Adrenal gland (tissue), 5 donors: ENCODE measurements around the gene FBXL7.

Experiments used
- POLR2A ChIP-seq, 2 donors: fragments of 450-650 bp; IDR thresholded peaks; one replicate each; pipeline ENCODE4 v1.6.1; 2017; ENCODE audit warnings: antibody characterized with exemption in 2 of 2, mild to moderate bottlenecking in 2 of 2, moderate library complexity in 1 of 2
- TF ChIP-seq, protein P1 (sequence below), 6 experiments: fragments of 450-650 bp in 4 of 6; fragments of 200-600 bp in 2 of 6; sonication (generic) in 1 of 6; IDR thresholded peaks; 1 replicate in 5 of 6; 2 replicates in 1 of 6; pipeline versions ENCODE4 v1.5.1 to v1.8.0; 2016 to 2021; ENCODE audit warnings: antibody characterized with exemption in 6 of 6, mild to moderate bottlenecking in 2 of 6, moderate library complexity in 1 of 6
- donor health status: DM: no; HTN: no; CAD: no.

DNA sequence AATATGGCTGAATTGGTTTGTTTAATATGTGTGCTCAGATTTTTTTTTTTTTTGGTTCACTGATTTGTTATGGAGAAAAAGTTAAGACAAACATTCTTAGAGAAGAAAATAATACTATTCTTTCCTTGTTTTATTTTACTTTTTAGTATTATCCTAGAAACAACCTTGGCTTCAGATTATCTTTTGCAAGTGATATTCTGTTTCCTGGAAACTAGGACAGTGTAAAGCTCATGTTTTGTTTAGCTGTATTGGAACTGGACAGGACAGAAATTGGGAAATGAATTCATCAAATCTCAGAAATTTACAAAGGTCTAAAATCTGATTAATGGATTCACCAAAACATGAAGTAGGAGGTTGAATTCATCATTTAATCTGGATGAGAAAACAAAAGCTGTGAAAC lies 130.5 kb downstream of the FBXL7 start:
- TF ChIP-seq, protein P1, sequence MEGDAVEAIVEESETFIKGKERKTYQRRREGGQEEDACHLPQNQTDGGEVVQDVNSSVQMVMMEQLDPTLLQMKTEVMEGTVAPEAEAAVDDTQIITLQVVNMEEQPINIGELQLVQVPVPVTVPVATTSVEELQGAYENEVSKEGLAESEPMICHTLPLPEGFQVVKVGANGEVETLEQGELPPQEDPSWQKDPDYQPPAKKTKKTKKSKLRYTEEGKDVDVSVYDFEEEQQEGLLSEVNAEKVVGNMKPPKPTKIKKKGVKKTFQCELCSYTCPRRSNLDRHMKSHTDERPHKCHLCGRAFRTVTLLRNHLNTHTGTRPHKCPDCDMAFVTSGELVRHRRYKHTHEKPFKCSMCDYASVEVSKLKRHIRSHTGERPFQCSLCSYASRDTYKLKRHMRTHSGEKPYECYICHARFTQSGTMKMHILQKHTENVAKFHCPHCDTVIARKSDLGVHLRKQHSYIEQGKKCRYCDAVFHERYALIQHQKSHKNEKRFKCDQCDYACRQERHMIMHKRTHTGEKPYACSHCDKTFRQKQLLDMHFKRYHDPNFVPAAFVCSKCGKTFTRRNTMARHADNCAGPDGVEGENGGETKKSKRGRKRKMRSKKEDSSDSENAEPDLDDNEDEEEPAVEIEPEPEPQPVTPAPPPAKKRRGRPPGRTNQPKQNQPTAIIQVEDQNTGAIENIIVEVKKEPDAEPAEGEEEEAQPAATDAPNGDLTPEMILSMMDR (IDR thresholded peaks at IDR 0.05) = no peak
- no peak for TF ChIP-seq POLR2A (IDR thresholded peaks at IDR 0.05)
